GM21528 (cell line): ENCODE measurements around the gene KLRF2.

Experiments used
- ATAC-seq: cut with Tn5 transposase; IDR thresholded peaks from one replicate; pipeline ENCODE4 v1.9.1; 2021; ENCODE audit warnings: mild to moderate bottlenecking, moderate library complexity; ENCODE audit not compliant: unreplicated experiment, low FRiP score

KLRF2 gene

GRCh38 chr12:9933958-9934357 lies 52.7 kb downstream of the KLRF2 start:
- no peak for ATAC-seq

DNA sequence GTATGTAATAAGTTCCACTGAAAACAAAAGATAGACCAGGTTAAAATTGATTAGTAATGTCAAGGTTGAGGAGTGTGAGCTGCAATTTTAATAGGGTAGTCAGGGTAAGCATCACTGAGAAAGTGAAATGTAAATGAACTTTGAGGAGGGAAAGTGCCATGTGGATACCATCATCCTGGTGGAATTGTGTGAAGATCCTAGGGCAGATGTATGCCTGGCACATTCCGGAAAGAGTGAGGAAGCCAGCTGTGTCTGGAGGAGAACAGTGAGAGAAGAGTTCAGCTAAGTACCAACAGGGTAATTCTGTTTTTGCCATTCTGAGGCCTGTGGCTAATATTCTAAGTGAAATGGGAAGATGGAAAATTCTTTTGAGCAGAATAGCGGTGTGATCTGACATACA lies 53.7 kb downstream of the KLRF2 start:
- ATAC-seq: no peak

GRCh38 chr12:9936591-9936990 lies 55.3 kb downstream of the KLRF2 start:
- no peak for ATAC-seq

DNA sequence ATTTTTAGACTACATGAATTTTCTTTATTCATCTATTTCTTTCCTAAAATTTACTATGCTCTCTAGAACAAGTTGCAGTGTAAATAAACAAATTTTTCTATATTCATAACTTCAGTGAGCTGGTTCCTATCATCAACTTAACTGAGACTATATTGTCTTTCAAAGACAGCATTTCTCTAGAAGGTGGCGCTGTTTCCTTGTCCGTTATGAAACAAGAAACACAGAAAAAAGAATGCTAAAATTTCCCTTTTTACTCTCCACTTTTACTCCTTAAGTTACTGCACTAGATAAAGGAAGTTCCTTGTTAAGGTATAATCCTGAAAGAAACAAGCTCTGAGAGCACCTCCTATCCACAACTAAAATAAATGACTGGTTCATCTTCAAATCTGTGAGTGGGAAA lies 59.1 kb downstream of the KLRF2 start:
- no peak for ATAC-seq

GRCh38 chr12:9941838-9942237 lies 60.5 kb downstream of the KLRF2 start:
- ATAC-seq: no peak

GRCh38 chr12:9943240-9943639 lies 62.0 kb downstream of the KLRF2 start:
- no peak for ATAC-seq

DNA sequence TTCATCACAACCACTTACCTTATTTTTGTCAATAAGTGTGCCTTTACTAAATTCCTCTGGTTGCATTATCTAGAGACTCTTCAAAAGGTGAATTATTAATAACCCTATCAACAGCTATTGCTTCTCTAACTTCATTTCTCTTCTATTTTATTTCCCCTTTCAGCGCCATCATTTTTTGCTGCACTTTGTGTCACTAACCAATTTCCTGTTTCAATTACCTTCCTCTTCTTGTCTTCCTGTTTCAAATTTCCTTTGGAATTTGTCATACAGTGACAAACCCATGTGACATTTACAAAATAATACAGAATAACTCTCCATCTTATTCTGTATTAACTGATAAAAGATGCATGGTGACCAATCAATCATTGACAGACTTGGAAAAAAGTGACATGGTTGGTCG lies 63.1 kb downstream of the KLRF2 start:
- no peak for ATAC-seq
